CD14-positive monocyte (primary cell): ENCODE data around the gene ODAD2. TPM values are rescaled to one million over a fixed set of nuclear protein-coding genes. Genes with fewer than 3 reads are reported as not detected.
"Not testable (repeated sequence)": the region's sequence is repeated elsewhere in the genome, so short reads cannot be mapped to it uniquely, and the experiment has no call there.

Experiments used
- DNase-seq, 3 donors: peaks; one replicate each; pipeline ENCODE4 v3.0.0-alpha.2; 2011 to 2022
- H2AFZ ChIP-seq: 2 replicates; pipeline ENCODE4 v1.6.0; 2012; ENCODE audit warnings: mild to moderate bottlenecking, low read depth, low read length, inconsistent platforms; ENCODE audit not compliant: insufficient read depth, poor library complexity, severe bottlenecking
- H3K27ac ChIP-seq, 2 donors: 1 replicate in 1 of 2; 2 replicates in 1 of 2; pipeline ENCODE4 v1.5.1; 2012 to 2013; ENCODE audit warnings: low read length in 2 of 2, control low read depth in 1 of 2, inconsistent platforms in 1 of 2, low read depth in 1 of 2, mild to moderate bottlenecking in 1 of 2
- H3K27me3 ChIP-seq, 2 donors: one replicate each; pipeline versions ENCODE4 v1.6.0 to v1.6.1; 2011 to 2013; ENCODE audit warnings: low read length in 2 of 2; ENCODE audit not compliant: control insufficient read depth in 2 of 2, insufficient read depth in 2 of 2
- H3K36me3 ChIP-seq, 2 donors: replicated peaks in 1 of 2; 1 replicate in 1 of 2; 2 replicates in 1 of 2; pipeline versions ENCODE4 v1.5.1 to v1.6.1; 2012 to 2013; ENCODE audit warnings: low read length in 2 of 2, control low read depth in 1 of 2, inconsistent platforms in 1 of 2, mild to moderate bottlenecking in 1 of 2; ENCODE audit not compliant: insufficient read depth in 2 of 2, control insufficient read depth in 1 of 2
- H3K4me1 ChIP-seq, 2 donors: 1 replicate in 1 of 2; 2 replicates in 1 of 2; pipeline versions ENCODE4 v1.5.1 to v1.6.1; 2012 to 2013; ENCODE audit warnings: low read length in 2 of 2, control low read depth in 1 of 2, inconsistent platforms in 1 of 2, mild to moderate bottlenecking in 1 of 2, moderate library complexity in 1 of 2; ENCODE audit not compliant: insufficient read depth in 2 of 2, control insufficient read depth in 1 of 2
- H3K4me2 ChIP-seq: replicated peaks from 2 replicates; pipeline ENCODE3; 2012; ENCODE audit warnings: low read length, moderate library complexity, mild to moderate bottlenecking; ENCODE audit not compliant: poor library complexity, severe bottlenecking; ENCODE audit errors: extremely low read depth
- H3K4me3 ChIP-seq, 3 experiments: fragments of 200-600 bp in 1 of 3; sonication (generic) in 1 of 3; replicated peaks in 1 of 3; 1 replicate in 2 of 3; 2 replicates in 1 of 3; pipeline ENCODE4 v1.5.1; 2011 to 2013; ENCODE audit warnings: low read length in 3 of 3, mild to moderate bottlenecking in 3 of 3, control low read depth in 2 of 3, low read depth in 2 of 3, inconsistent platforms in 1 of 3, moderate library complexity in 1 of 3
- H3K79me2 ChIP-seq: 2 replicates; pipeline ENCODE4 v1.6.0; 2012; ENCODE audit warnings: mild to moderate bottlenecking, control low read depth, inconsistent platforms, low read length, moderate library complexity; ENCODE audit not compliant: insufficient read depth
- H3K9ac ChIP-seq: 2 replicates; pipeline ENCODE4 v1.6.0; 2017; ENCODE audit warnings: low read length, mild to moderate bottlenecking; ENCODE audit not compliant: insufficient read depth, poor library complexity, severe bottlenecking
- H3K9me3 ChIP-seq, 2 donors: replicated peaks in 1 of 2; 1 replicate in 1 of 2; 2 replicates in 1 of 2; pipeline versions ENCODE4 v1.5.1 to v1.6.1; 2012 to 2013; ENCODE audit warnings: low read length in 2 of 2, control low read depth in 1 of 2; ENCODE audit not compliant: control insufficient read depth in 1 of 2, insufficient read depth in 1 of 2
- H4K20me1 ChIP-seq: 2 replicates; pipeline ENCODE4 v1.6.0; 2012; ENCODE audit warnings: mild to moderate bottlenecking, low read length, control low read depth, moderate library complexity; ENCODE audit not compliant: insufficient read depth
- H3K27ac Mint-ChIP-seq, 7 donors: one replicate each; pipeline ENCODE4 v1.8.0; 2020; ENCODE audit warnings: mild to moderate bottlenecking in 7 of 7, mixed read lengths in 7 of 7, moderate library complexity in 6 of 7, inconsistent platforms in 2 of 7
- H3K27me3 Mint-ChIP-seq, 3 donors: one replicate each; pipeline ENCODE4 v1.8.0; 2021 to 2022; ENCODE audit warnings: low read depth in 3 of 3, mild to moderate bottlenecking in 3 of 3, mixed read lengths in 3 of 3, moderate library complexity in 3 of 3, inconsistent platforms in 1 of 3
- H3K36me3 Mint-ChIP-seq, 2 donors: one replicate each; pipeline ENCODE4 v1.8.0; 2020; ENCODE audit warnings: mixed read lengths in 2 of 2, inconsistent platforms in 1 of 2, mild to moderate bottlenecking in 1 of 2
- H3K4me1 Mint-ChIP-seq: one replicate; pipeline ENCODE4 v1.8.0; 2020; ENCODE audit warnings: mild to moderate bottlenecking, mixed read lengths
- H3K4me3 Mint-ChIP-seq, 2 donors: one replicate each; pipeline ENCODE4 v1.8.0; 2020; ENCODE audit warnings: mild to moderate bottlenecking in 2 of 2, mixed read lengths in 2 of 2, moderate library complexity in 1 of 2
- H3K9me3 Mint-ChIP-seq, 7 donors: one replicate each; pipeline ENCODE4 v1.8.0; 2020 to 2022; ENCODE audit warnings: mixed read lengths in 7 of 7, mild to moderate bottlenecking in 6 of 7, moderate library complexity in 6 of 7, inconsistent platforms in 2 of 7
- WGBS: methylation state at CpG from one replicate; pipeline ENCODE4 v1.1.5; 2013; ENCODE audit warnings: missing lambda C conversion rate; ENCODE audit not compliant: insufficient coverage; 5-methylcytosine and 5-hydroxymethylcytosine counted together
- intact Hi-C, 2 donors: fragments of 100-400 bp; cut with micrococcal nuclease; formaldehyde crosslinking; loops; one replicate each; pipeline versions ENCODE4 v1.15.0 to v1.15.1; 2023
- polyA plus RNA-seq, 3 donors: library from polyadenylated mRNA; depleted of rRNA in 1 of 3; unstranded in 2 of 3; stranded (reverse) in 1 of 3; fragments of 300-500 nt in 2 of 3; fragments of >200 nt in 1 of 3; fragmentation: Illumina TruSeq in 2 of 3; gene quantifications; 1 replicate in 2 of 3; 2 replicates in 1 of 3; pipeline ENCODE4 v1.2.3, GENCODE V29; 2012 to 2021
- TF ChIP-seq, protein P1 (sequence below): fragments of 200-600 bp; IDR thresholded peaks from one replicate; pipeline ENCODE4 v1.8.0; 2022; ENCODE audit warnings: antibody characterized with exemption, mild to moderate bottlenecking

ODAD2 gene
- polyA plus RNA-seq, 3 donors, result not detected

DNA sequence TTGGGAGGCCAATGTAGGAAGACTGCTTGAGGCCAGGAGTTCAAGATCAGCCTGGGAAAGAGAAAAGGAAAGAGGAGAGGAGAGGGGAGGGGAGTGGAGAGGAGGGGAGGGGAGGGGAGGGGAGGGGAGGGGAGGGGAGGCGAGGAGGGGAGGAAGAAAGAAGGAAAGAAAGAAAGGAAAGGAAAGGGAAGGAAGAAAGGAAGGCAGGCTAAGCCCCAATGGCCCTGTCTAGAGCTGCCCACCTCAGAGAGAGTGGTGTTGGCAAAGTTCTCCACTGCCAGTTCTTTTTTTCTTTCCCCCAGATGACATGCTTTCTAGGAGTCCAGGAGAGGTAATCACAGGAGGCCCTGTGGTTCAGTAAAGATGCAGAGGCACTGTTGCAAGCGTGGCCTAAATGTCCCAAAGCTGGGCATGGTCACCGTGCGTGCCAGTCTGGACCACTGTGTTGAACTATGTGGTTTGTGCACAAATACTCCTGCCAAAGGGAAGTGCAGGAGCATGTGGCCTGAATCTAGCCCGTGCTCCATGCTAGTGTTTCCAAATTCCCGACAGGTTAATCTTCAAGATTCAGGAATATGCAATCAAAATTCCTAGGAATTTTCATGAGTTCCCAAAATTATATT lies 39.7 kb downstream of the ODAD2 start:
- peak overlapping the region in 1 of 2 donors; percentile 48 for H3K27ac ChIP-seq
- Mint-ChIP-seq H3K9me3 (peaks cover 0 to 2% (median 0%) of the 10 kb centered on the region in 7 donors), H3K36me3 (no peaks in the 10 kb centered on the region), H3K27me3 (no peaks in the 10 kb centered on the region), H3K4me3 (peak overlapping the region in 1 of 2 donors; percentile 70), H3K4me1 (peaks cover 10% of the 10 kb centered on the region), H3K27ac (peak overlapping the region in 5 of 7 donors; percentile 8 to 77 (median 21))
- peak overlapping the region in 1 of 3 experiments; percentile 56 for H3K4me3 ChIP-seq
- no peaks in the 10 kb centered on the region for H3K9me3 ChIP-seq
- DNase-seq, result no peak
- H3K4me2 ChIP-seq, result peak overlapping the region; percentile 46
- no peak overlapping the region for H3K9ac ChIP-seq
- H3K4me1 ChIP-seq, result no peaks in the 10 kb centered on the region
- WGBS, result 96% methylated on average over 4 of the region's 6 CpGs
- intact Hi-C loops, result no loop called here
- H3K27me3 ChIP-seq, result no peaks in the 10 kb centered on the region
- H3K36me3 ChIP-seq, result no peaks in the 10 kb centered on the region
- no peaks in the 10 kb centered on the region for H4K20me1 ChIP-seq
- H2AFZ ChIP-seq, result peak overlapping the region; percentile 65
- no peaks in the 10 kb centered on the region for H3K79me2 ChIP-seq
- TF ChIP-seq, protein P1, sequence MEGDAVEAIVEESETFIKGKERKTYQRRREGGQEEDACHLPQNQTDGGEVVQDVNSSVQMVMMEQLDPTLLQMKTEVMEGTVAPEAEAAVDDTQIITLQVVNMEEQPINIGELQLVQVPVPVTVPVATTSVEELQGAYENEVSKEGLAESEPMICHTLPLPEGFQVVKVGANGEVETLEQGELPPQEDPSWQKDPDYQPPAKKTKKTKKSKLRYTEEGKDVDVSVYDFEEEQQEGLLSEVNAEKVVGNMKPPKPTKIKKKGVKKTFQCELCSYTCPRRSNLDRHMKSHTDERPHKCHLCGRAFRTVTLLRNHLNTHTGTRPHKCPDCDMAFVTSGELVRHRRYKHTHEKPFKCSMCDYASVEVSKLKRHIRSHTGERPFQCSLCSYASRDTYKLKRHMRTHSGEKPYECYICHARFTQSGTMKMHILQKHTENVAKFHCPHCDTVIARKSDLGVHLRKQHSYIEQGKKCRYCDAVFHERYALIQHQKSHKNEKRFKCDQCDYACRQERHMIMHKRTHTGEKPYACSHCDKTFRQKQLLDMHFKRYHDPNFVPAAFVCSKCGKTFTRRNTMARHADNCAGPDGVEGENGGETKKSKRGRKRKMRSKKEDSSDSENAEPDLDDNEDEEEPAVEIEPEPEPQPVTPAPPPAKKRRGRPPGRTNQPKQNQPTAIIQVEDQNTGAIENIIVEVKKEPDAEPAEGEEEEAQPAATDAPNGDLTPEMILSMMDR, result no peak

DNA sequence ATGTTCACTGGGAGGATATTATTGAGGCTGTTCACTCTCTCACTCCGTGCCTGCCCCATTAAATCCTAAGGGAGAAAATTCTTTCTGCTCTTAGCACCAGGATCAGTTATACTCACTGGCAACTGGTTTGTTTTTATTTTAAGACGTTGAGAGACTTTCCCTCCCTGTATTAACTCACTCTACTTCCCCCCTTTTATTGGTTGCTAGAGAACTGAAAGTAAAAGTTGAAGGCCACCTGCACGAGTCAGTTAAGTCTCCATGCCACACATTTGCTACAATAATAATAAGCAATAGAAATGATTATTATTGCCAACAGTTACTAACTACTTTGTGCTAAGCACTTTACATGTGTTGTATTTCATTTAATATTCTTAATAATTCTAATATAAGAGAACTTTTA lies 40.5 kb downstream of the ODAD2 start:
- Mint-ChIP-seq H3K4me3 (peak overlapping the region; percentile 16 to 70), H3K27ac (peak overlapping the region in 1 of 7 donors; percentile 54)
- H3K27me3 ChIP-seq, H3K4me1 Mint-ChIP-seq, H3K9me3 Mint-ChIP-seq, H3K36me3 ChIP-seq, intact Hi-C loops, H3K36me3 Mint-ChIP-seq, H4K20me1 ChIP-seq, H3K79me2 ChIP-seq, H3K4me1 ChIP-seq, H3K27me3 Mint-ChIP-seq, DNase-seq, H3K9me3 ChIP-seq: not testable (repeated sequence)
- Histone ChIP-seq H2AFZ (peak overlapping the region; percentile 65), H3K4me2 (peak overlapping the region; percentile 46), H3K9ac (peak overlapping the region; percentile 32), H3K27ac (peak overlapping the region in 1 of 2 donors; percentile 48), H3K4me3 (peak overlapping the region; percentile 5 to 56 (median 44))
- no CpG with 5 or more reads among the region's 3 CpGs for WGBS
